Stomach smooth muscle (tissue), 2 donors: ENCODE results near the gene G2E3.
"Not testable (repeated sequence)": the region's sequence is repeated elsewhere in the genome, so short reads cannot be mapped to it uniquely, and the experiment has no call there.

Experiments used
- H3K27ac ChIP-seq: one replicate; pipeline ENCODE4 v1.7.0; 2013; ENCODE audit warnings: mild to moderate bottlenecking, low read length, inconsistent platforms
- H3K27me3 ChIP-seq, 2 donors: one replicate each; pipeline ENCODE4 v1.7.0; 2013; ENCODE audit warnings: low read length in 2 of 2; ENCODE audit not compliant: insufficient read depth in 2 of 2, control insufficient read depth in 1 of 2
- H3K36me3 ChIP-seq, 2 donors: one replicate each; pipeline ENCODE4 v1.7.0; 2013; ENCODE audit warnings: low read length in 2 of 2; ENCODE audit not compliant: control insufficient read depth in 2 of 2, insufficient read depth in 2 of 2
- H3K4me1 ChIP-seq: one replicate; pipeline ENCODE4 v1.7.0; 2013; ENCODE audit warnings: low read length; ENCODE audit not compliant: control insufficient read depth, insufficient read depth
- H3K4me3 ChIP-seq, 2 donors: one replicate each; pipeline ENCODE4 v1.7.0; 2013; ENCODE audit warnings: low read length in 2 of 2
- H3K9ac ChIP-seq, 2 donors: one replicate each; pipeline ENCODE4 v1.7.0; 2013; ENCODE audit warnings: low read length in 2 of 2, mild to moderate bottlenecking in 1 of 2
- H3K9me3 ChIP-seq, 2 donors: one replicate each; pipeline ENCODE4 v1.7.0; 2013; ENCODE audit warnings: low read length in 2 of 2; ENCODE audit not compliant: control insufficient read depth in 2 of 2
- donor health status: healthy.
- donor health status: Pancreatic carcinoma.

The G2E3 gene

GRCh38 chr14:30559638-30560091 is 707 bp downstream of the G2E3 start:
- H3K9ac ChIP-seq: peak overlapping the region; percentile 66 to 87
- no peak overlapping the region for H3K27ac ChIP-seq

GRCh38 chr14:30560581-30560980 is 1.6 kb downstream of the G2E3 start:
- H3K36me3 ChIP-seq: no peaks in the 10 kb centered on the region
- H3K4me1 ChIP-seq: peaks cover 6% of the 10 kb centered on the region
- no peaks in the 10 kb centered on the region for H3K9me3 ChIP-seq
- no peak overlapping the region for H3K27ac ChIP-seq
- no peak overlapping the region for H3K9ac ChIP-seq
- H3K27me3 ChIP-seq: no peaks in the 10 kb centered on the region
- no peak overlapping the region for H3K4me3 ChIP-seq

More at GRCh38 chr14:30559638-30560091, 707 bp downstream of the G2E3 start:
- no peaks in the 10 kb centered on the region for H3K27me3 ChIP-seq
- H3K4me3 ChIP-seq: peak overlapping the region; percentile 95 to 97
- no peaks in the 10 kb centered on the region for H3K9me3 ChIP-seq
- no peaks in the 10 kb centered on the region for H3K36me3 ChIP-seq
- peaks cover 6% of the 10 kb centered on the region for H3K4me1 ChIP-seq

GRCh38 chr14:30564235-30564867 is 5.4 kb downstream of the G2E3 start:
- H3K9ac ChIP-seq: no peak overlapping the region
- no peak overlapping the region for H3K27ac ChIP-seq
- peaks cover 4% of the 10 kb centered on the region for H3K4me1 ChIP-seq
- no peaks in the 10 kb centered on the region for H3K9me3 ChIP-seq
- H3K27me3 ChIP-seq: no peaks in the 10 kb centered on the region
- no peak overlapping the region for H3K4me3 ChIP-seq
- no peaks in the 10 kb centered on the region for H3K36me3 ChIP-seq

GRCh38 chr14:30564868-30565248 is 5.9 kb downstream of the G2E3 start:
- Histone ChIP-seq H3K4me1 (peaks cover under 1% of the 10 kb centered on the region), H3K27me3 (no peaks in the 10 kb centered on the region), H3K4me3 (no peak overlapping the region), H3K9ac (no peak overlapping the region), H3K36me3 (no peaks in the 10 kb centered on the region), H3K27ac (no peak overlapping the region), H3K9me3 (no peaks in the 10 kb centered on the region)

GRCh38 chr14:30569216-30569902 is 10.4 kb downstream of the G2E3 start:
- Histone ChIP-seq H3K27me3 (no peaks in the 10 kb centered on the region), H3K27ac (no peak overlapping the region), H3K9ac (no peak overlapping the region), H3K9me3 (no peaks in the 10 kb centered on the region), H3K4me3 (no peak overlapping the region), H3K36me3 (no peaks in the 10 kb centered on the region), H3K4me1 (no peaks in the 10 kb centered on the region)

- Histone ChIP-seq H3K4me1 (no peaks in the 10 kb centered on the region), H3K9me3 (no peaks in the 10 kb centered on the region), H3K27ac (no peak overlapping the region), H3K4me3 (no peak overlapping the region), H3K27me3 (no peaks in the 10 kb centered on the region), H3K36me3 (no peaks in the 10 kb centered on the region), H3K9ac (no peak overlapping the region)
These were observed 10.9 kb downstream of the G2E3 start for GRCh38 chr14:30569903-30570226.

GRCh38 chr14:30572237-30572636 is 13.3 kb downstream of the G2E3 start:
- Histone ChIP-seq H3K27ac (no peak overlapping the region), H3K27me3 (no peaks in the 10 kb centered on the region), H3K9ac (no peak overlapping the region), H3K36me3 (no peaks in the 10 kb centered on the region), H3K4me1 (no peaks in the 10 kb centered on the region), H3K4me3 (no peak overlapping the region), H3K9me3 (no peaks in the 10 kb centered on the region)

GRCh38 chr14:30572771-30573170 is 13.8 kb downstream of the G2E3 start:
- no peak overlapping the region for H3K4me3 ChIP-seq
- H3K4me1 ChIP-seq: no peaks in the 10 kb centered on the region
- H3K9ac ChIP-seq: no peak overlapping the region
- no peak overlapping the region for H3K27ac ChIP-seq
- no peaks in the 10 kb centered on the region for H3K36me3 ChIP-seq
- no peaks in the 10 kb centered on the region for H3K27me3 ChIP-seq
- H3K9me3 ChIP-seq: no peaks in the 10 kb centered on the region

GRCh38 chr14:30573226-30573814 is 14.4 kb downstream of the G2E3 start:
- H3K4me3 ChIP-seq: no peak overlapping the region
- no peaks in the 10 kb centered on the region for H3K9me3 ChIP-seq
- no peaks in the 10 kb centered on the region for H3K27me3 ChIP-seq
- no peaks in the 10 kb centered on the region for H3K36me3 ChIP-seq
- no peak overlapping the region for H3K9ac ChIP-seq
- no peaks in the 10 kb centered on the region for H3K4me1 ChIP-seq
- no peak overlapping the region for H3K27ac ChIP-seq

- H3K27me3 ChIP-seq: no peaks in the 10 kb centered on the region
- no peak overlapping the region for H3K27ac ChIP-seq
- no peak overlapping the region for H3K4me3 ChIP-seq
- no peaks in the 10 kb centered on the region for H3K4me1 ChIP-seq
- H3K9me3 ChIP-seq: no peaks in the 10 kb centered on the region
- H3K36me3 ChIP-seq: no peaks in the 10 kb centered on the region
- no peak overlapping the region for H3K9ac ChIP-seq
These were observed 15.0 kb downstream of the G2E3 start for GRCh38 chr14:30573966-30574365.

- not testable (repeated sequence) for H3K27ac ChIP-seq, H3K4me1 ChIP-seq, H3K9me3 ChIP-seq, H3K4me3 ChIP-seq, H3K36me3 ChIP-seq, H3K27me3 ChIP-seq, H3K9ac ChIP-seq
These were observed 15.8 kb downstream of the G2E3 start for GRCh38 chr14:30574777-30575176.
